Left ventricle myocardium inferior (tissue), 1 donor: ENCODE data around the gene NAV1. TPM values are rescaled to one million over a fixed set of nuclear protein-coding genes. Genes with fewer than 3 reads are reported as not detected.

Source experiments
- DNase-seq: peaks from one replicate; pipeline ENCODE4 v3.0.0-alpha.2; 2020
- H3K27ac ChIP-seq: fragments of 200-600 bp; replicated peaks from 2 replicates; pipeline ENCODE4 v1.8.0; 2021
- H3K27me3 ChIP-seq: fragments of 200-600 bp; 2 replicates; pipeline ENCODE4 v1.8.0; 2021; ENCODE audit warnings: low read depth
- H3K36me3 ChIP-seq: fragments of 200-600 bp; 2 replicates; pipeline ENCODE4 v1.8.0; 2021
- H3K4me1 ChIP-seq: fragments of 200-600 bp; 2 replicates; pipeline ENCODE4 v1.8.0; 2021
- H3K4me3 ChIP-seq: fragments of 200-600 bp; 2 replicates; pipeline ENCODE4 v1.8.0; 2021; ENCODE audit warnings: mild to moderate bottlenecking, moderate library complexity
- H3K9me3 ChIP-seq: fragments of 200-600 bp; replicated peaks from 2 replicates; pipeline ENCODE4 v1.8.0; 2021
- intact Hi-C: fragments of 100-400 bp; cut with micrococcal nuclease; formaldehyde crosslinking; loops from one replicate; pipeline ENCODE4 v1.11.0; 2022
- total RNA-seq: library from RNA; stranded (reverse); fragmentation: NEBNext Ultra II Directional; extraction: Animal tissue kit (Norgen Biotek cat#: 25700); gene quantifications from one replicate; pipeline ENCODE4 v1.2.1, GENCODE V29; 2021
- TF ChIP-seq, protein P1 (sequence below): fragments of 200-600 bp; IDR thresholded peaks from 2 replicates; pipeline ENCODE4 v1.8.0; 2021; ENCODE audit warnings: antibody characterized with exemption, mild to moderate bottlenecking, borderline replicate concordance
- donor health status: DM: no; HTN: yes; CAD: no; lungs with severe emphysema.

NAV1 gene
- total RNA-seq, 1 donor from 2014 or later, result 74.8 TPM

DNA sequence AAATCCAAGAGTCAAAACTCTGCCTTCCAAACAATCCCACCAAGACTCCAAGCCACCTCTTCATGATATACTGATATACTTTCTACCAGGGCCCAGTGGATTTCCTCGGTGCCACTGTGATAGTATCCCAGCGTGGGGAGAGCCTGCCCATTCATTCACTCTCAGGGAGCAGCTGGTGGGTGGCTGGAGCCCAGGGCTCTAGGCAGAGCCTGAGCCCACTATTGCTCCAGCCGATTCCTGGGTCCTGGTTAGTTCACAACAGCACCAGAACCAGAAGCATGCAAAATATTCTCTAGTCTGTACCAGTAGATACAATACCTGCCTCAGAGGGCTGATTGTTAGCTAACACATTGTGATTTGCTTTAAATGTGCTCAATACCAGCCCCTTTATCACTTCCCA lies 32.8 kb upstream of the NAV1 start:
- peak overlapping the region; percentile 93 for H3K27ac ChIP-seq
- no peak for DNase-seq
- H3K27me3 ChIP-seq, result no peaks in the 10 kb centered on the region
- peaks cover 67% of the 10 kb centered on the region for H3K4me1 ChIP-seq
- no peaks in the 10 kb centered on the region for H3K36me3 ChIP-seq
- no peaks in the 10 kb centered on the region for H3K9me3 ChIP-seq
- intact Hi-C loops, result no loop called here
- TF ChIP-seq, protein P1, sequence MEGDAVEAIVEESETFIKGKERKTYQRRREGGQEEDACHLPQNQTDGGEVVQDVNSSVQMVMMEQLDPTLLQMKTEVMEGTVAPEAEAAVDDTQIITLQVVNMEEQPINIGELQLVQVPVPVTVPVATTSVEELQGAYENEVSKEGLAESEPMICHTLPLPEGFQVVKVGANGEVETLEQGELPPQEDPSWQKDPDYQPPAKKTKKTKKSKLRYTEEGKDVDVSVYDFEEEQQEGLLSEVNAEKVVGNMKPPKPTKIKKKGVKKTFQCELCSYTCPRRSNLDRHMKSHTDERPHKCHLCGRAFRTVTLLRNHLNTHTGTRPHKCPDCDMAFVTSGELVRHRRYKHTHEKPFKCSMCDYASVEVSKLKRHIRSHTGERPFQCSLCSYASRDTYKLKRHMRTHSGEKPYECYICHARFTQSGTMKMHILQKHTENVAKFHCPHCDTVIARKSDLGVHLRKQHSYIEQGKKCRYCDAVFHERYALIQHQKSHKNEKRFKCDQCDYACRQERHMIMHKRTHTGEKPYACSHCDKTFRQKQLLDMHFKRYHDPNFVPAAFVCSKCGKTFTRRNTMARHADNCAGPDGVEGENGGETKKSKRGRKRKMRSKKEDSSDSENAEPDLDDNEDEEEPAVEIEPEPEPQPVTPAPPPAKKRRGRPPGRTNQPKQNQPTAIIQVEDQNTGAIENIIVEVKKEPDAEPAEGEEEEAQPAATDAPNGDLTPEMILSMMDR, result no peak
- peak overlapping the region; percentile 82 for H3K4me3 ChIP-seq

DNA sequence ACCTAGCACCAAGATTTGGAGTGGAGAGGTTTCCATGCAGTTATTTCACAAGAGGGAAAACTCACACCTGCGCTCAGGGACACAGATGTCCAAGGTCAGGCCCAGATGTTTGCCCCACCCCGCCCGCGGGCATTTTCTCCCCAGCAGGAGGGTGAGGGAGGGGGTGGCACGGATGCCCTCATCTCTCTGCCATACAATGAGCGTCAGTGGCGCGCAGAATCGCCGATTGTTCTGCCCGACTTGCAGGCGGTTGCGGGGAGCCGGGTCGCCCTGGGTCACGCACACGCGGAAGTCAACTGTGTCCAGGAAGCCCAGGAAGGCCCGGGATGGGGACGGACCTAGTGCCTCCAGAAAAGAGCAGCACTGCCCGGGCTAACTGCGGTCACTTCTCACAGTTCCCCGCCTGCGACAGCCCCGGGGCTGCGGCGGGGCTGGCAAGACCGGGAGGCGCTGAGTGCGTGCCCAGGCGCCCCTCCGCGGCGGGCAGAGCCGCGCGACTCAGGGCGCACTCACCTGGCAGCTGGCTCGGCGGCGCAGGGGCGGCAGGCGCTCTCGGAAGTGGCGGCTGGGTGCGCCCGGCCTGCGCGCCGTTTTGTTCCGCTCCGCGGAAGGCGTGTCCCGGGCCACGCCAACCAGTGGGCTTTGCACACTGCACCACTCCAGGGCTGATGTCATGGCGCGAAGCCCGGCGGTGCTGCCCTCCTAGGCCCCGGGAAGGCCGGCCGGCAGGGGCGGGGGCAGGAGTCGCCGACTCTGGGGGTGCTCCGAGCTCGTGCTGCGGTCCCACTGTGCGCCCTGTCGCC lies 32.2 kb upstream of the NAV1 start, which contains the start of gene CSRP1:
TSS of gene CSRP1 (minus strand) at position 567 of the 803 bp plus-strand sequence. CDS start 10,820 bp downstream, outside the sequence.
- peak; percentile 89 for DNase-seq
- intact Hi-C loops, result no loop called here
- peaks cover 69% of the 10 kb centered on the region for H3K4me1 ChIP-seq
- no peaks in the 10 kb centered on the region for H3K36me3 ChIP-seq
- peak within 1 kb of the TSS; percentile 82 for H3K4me3 ChIP-seq
- H3K27me3 ChIP-seq, result no peaks in the 10 kb centered on the region
- H3K9me3 ChIP-seq, result no peaks in the 10 kb centered on the region
- peak within 1 kb of the TSS; percentile 93 for H3K27ac ChIP-seq
- TF ChIP-seq, protein P1, result peak; percentile 15

DNA sequence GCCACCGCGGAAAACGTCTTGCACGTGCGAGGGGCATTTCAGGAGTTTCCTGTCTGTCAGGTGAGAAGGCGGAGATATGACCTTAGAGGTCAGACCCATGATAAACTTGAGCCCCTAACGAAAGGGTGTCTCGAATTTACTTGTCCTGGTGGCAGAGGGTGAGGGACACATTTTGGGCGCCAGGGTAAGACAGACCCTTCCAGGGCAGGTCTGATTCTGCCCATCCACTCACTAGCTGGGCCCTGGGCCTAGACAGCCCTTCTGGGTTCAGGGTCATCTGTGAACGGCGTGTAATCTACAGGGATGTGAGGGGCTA lies 31.6 kb upstream of the NAV1 start:
- Histone ChIP-seq H3K27ac (peak overlapping the region; percentile 93), H3K36me3 (no peaks in the 10 kb centered on the region), H3K4me1 (peaks cover 69% of the 10 kb centered on the region), H3K4me3 (peak overlapping the region; percentile 82), H3K27me3 (no peaks in the 10 kb centered on the region), H3K9me3 (no peaks in the 10 kb centered on the region)
- intact Hi-C loops, result no loop called here
- no peak for DNase-seq
- TF ChIP-seq, protein P1, result no peak

DNA sequence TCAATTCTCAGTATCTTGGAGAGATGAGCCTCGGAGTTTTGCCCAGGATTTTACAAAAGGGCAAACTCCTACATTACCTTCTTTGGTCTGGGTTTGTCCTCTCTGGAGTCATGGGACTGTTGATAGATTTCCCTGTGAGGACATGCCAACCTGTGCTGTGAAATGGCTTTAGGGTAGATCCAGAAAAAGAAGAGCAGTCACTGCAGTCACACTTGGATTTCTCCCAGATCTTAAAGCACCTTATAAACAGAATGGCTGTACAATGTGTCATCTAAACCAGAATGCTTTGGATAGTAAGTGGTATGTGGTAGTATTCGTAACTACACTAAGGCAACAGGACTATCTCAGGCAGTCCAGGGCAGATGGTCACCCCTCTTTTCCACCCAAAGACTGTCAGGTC lies 30.1 kb upstream of the NAV1 start:
- TF ChIP-seq, protein P1, result no peak
- Histone ChIP-seq H3K4me3 (no peak overlapping the region), H3K9me3 (no peaks in the 10 kb centered on the region), H3K27ac (no peak overlapping the region), H3K4me1 (peaks cover 67% of the 10 kb centered on the region), H3K36me3 (no peaks in the 10 kb centered on the region), H3K27me3 (no peaks in the 10 kb centered on the region)
- no peak for DNase-seq
- intact Hi-C loops, result no loop called here

DNA sequence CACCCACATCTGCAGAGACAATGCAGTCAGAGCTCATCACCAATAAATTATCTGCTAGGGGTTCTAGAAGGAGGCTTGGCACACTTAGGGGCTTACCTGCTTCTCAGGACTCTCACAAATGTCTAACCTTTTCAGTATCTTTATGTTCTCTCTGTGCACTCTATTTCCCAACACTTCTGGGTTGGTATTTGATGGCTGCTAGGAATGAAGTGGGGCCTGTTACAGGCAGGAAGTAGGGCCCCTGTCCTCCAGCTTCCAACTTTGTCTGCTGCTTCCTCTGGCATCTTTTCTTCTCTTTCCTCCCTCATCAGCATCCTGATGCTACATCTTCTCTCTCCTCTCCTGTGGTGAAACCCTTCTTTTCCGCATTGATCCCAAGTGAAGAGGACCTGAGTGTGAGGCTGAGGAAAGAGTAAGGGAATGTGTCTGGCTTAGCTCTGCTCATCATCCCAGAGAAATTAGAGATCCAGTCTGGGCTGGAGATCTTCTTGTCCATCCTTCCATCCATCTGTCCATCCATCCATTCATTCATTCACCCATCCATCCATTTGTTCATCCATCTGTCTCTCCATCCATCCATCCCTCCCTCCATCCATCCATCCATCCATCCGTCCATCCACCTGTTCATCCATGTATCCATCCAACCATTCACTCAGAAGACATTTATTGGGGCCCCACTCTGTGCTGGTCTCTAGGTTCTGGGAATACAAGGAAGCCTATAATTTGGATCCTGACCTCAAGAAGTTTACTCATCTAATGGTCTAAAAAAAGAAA lies 29.1 kb upstream of the NAV1 start:
- DNase-seq, result no peak
- H3K36me3 ChIP-seq, result no peaks in the 10 kb centered on the region
- no peak overlapping the region for H3K27ac ChIP-seq
- peaks cover 57% of the 10 kb centered on the region for H3K4me1 ChIP-seq
- H3K27me3 ChIP-seq, result no peaks in the 10 kb centered on the region
- TF ChIP-seq, protein P1, result no peak
- H3K4me3 ChIP-seq, result no peak overlapping the region
- intact Hi-C loops, result no loop called here
- no peaks in the 10 kb centered on the region for H3K9me3 ChIP-seq
